Suprapubic skin (tissue), 4 donors: Measurements from ENCODE around the gene HIP1. TPM values are rescaled to one million over a fixed set of nuclear protein-coding genes. Genes with fewer than 3 reads are reported as not detected.
"Not testable (repeated sequence)": the region's sequence is repeated elsewhere in the genome, so short reads cannot be mapped to it uniquely, and the experiment has no call there.

Source experiments
- DNase-seq, 2 donors: peaks; one replicate each; pipeline ENCODE4 v3.0.0-alpha.2; 2019; ENCODE audit warnings: low spot score in 2 of 2
- H3K27ac ChIP-seq: fragments of 200-600 bp; sonication (generic); one replicate; pipeline ENCODE4 v1.5.1; 2019
- H3K27me3 ChIP-seq: fragments of 200-600 bp; sonication (generic); one replicate; pipeline ENCODE4 v1.5.1; 2019
- H3K36me3 ChIP-seq: fragments of 200-600 bp; sonication (generic); one replicate; pipeline ENCODE4 v1.5.1; 2019
- H3K4me1 ChIP-seq: fragments of 200-600 bp; sonication (generic); one replicate; pipeline ENCODE4 v1.5.1; 2019
- H3K4me3 ChIP-seq: fragments of 200-600 bp; sonication (generic); one replicate; pipeline ENCODE4 v1.5.1; 2019; ENCODE audit warnings: mild to moderate bottlenecking
- H3K9me3 ChIP-seq: fragments of 200-600 bp; sonication (generic); one replicate; pipeline ENCODE4 v1.5.1; 2019
- CTCF ChIP-seq, 2 donors: fragments of 200-600 bp in 1 of 2; fragments of 450-650 bp in 1 of 2; sonication (generic) in 1 of 2; IDR thresholded peaks; one replicate each; pipeline ENCODE4 v1.5.1; 2016 to 2019; ENCODE audit warnings: antibody characterized with exemption in 2 of 2, mild to moderate bottlenecking in 1 of 2, moderate library complexity in 1 of 2
- EP300 ChIP-seq: sonication (generic); formaldehyde crosslinking; IDR thresholded peaks from one replicate; pipeline ENCODE4 v1.6.1; 2017; ENCODE audit warnings: antibody characterized with exemption
- POLR2A ChIP-seq, 2 donors: fragments of 450-650 bp; IDR thresholded peaks; one replicate each; pipeline ENCODE4 v1.6.1; 2017; ENCODE audit warnings: antibody characterized with exemption in 2 of 2, mild to moderate bottlenecking in 2 of 2, moderate library complexity in 2 of 2
- POLR2AphosphoS5 ChIP-seq, 3 donors: sonication (generic); formaldehyde crosslinking; IDR thresholded peaks; one replicate each; pipeline ENCODE4 v1.6.1; 2017; ENCODE audit warnings: antibody characterized with exemption in 3 of 3
- WGBS: methylation state at CpG from one replicate; pipeline ENCODE4 v1.1.5; 2018; 5-methylcytosine and 5-hydroxymethylcytosine counted together
- total RNA-seq, 4 donors: library from RNA; depleted of rRNA; stranded (reverse); fragments of >200 nt; gene quantifications; one replicate each; pipeline ENCODE4 v1.1.0, GENCODE V29; 2016

HIP1 gene
- total RNA-seq, 4 donors from 2014 or later: 16.0 to 29.4 (median 22.3) TPM

DNA sequence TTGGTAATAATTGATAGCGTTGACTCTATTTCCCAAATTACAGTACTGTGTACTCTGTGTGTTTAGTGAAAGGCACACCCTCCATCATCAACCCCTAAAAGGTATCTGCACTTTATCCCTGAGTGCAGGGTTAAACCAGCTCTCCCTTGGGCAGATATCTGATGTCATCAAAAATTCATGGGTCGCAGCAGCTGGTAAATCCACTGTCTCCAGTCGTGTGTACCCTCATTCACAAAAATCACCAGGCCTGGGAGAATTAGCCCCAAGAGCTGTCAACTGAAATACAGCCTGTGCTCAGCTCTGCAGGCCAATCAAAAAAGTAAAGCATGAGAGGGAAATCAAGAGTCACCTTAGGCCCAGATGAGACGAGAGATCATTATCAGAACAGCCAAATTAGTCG lies 103.7 kb downstream of the HIP1 start:
- H3K9me3 ChIP-seq: no peaks in the 10 kb centered on the region
- H3K36me3 ChIP-seq: no peaks in the 10 kb centered on the region
- DNase-seq: no peak
- H3K4me3 ChIP-seq: no peak overlapping the region
- H3K27me3 ChIP-seq: no peaks in the 10 kb centered on the region
- no peak overlapping the region for H3K27ac ChIP-seq
- TF ChIP-seq POLR2A (IDR thresholded peaks at IDR 0.05): no peak
- TF ChIP-seq EP300: no peak
- no peak for TF ChIP-seq POLR2AphosphoS5 (IDR thresholded peaks at IDR 0.05)
- no peak for TF ChIP-seq CTCF (IDR thresholded peaks at IDR 0.05)
- peaks cover 21% of the 10 kb centered on the region for H3K4me1 ChIP-seq
- 80% methylated on average over 5 of the region's 5 CpGs for WGBS

DNA sequence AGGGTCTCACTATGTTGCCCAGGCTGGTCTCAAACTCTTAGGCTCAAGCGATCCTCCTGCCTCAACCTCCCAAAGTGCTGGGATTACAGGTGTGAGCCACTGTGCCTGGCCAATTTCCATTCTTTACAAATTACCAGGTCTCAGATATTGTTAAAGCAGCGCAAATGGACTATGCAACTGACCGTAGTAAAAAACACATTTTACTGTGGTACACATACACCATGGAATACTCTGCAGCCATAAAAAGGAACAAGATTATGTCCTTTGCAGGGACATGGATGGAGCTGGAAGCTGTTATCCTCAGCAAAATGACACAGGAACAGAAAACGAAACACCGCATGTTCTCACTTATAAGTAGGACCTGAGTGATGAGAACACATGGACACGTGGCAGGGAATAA lies 106.2 kb downstream of the HIP1 start:
- H3K27ac ChIP-seq, DNase-seq, H3K4me1 ChIP-seq, H3K9me3 ChIP-seq, H3K36me3 ChIP-seq, H3K27me3 ChIP-seq, H3K4me3 ChIP-seq: not testable (repeated sequence)
- 91% methylated on average over 6 of the region's 6 CpGs for WGBS

DNA sequence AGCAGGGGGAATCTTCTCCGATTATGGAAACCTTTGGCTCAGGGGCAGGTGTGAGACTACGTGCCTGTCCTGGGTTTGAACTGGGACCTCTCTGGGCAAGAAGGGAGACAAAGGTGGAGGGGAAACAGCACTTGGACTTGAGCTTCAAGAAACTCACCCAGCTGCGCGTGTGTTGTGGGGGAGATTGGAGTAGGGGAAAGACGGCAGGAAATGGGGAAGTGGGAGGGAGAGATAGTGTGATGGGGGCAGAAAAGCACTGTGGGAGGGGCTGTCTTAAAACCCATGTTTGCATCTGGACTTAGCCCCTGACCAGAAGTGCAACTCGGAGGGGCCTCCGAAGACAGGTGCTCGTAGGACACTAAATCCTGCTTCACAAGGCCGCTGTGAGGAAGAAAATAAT lies 107.0 kb downstream of the HIP1 start:
- H3K9me3 ChIP-seq: no peaks in the 10 kb centered on the region
- no peak overlapping the region for H3K27ac ChIP-seq
- no peaks in the 10 kb centered on the region for H3K36me3 ChIP-seq
- no peak for DNase-seq
- 89% methylated on average over 9 of the region's 9 CpGs for WGBS
- peaks cover 3% of the 10 kb centered on the region for H3K4me1 ChIP-seq
- H3K27me3 ChIP-seq: no peaks in the 10 kb centered on the region
- H3K4me3 ChIP-seq: no peak overlapping the region
- TF ChIP-seq POLR2AphosphoS5 (IDR thresholded peaks at IDR 0.05) (no peak), CTCF (IDR thresholded peaks at IDR 0.05) (no peak), POLR2A (IDR thresholded peaks at IDR 0.05) (no peak), EP300 (no peak)

GRCh38 chr7:75630549-75630948 lies 108.2 kb downstream of the HIP1 start:
- Histone ChIP-seq H3K27ac (no peak overlapping the region), H3K4me3 (no peak overlapping the region), H3K36me3 (no peaks in the 10 kb centered on the region), H3K4me1 (no peaks in the 10 kb centered on the region), H3K9me3 (no peaks in the 10 kb centered on the region), H3K27me3 (no peaks in the 10 kb centered on the region)
- TF ChIP-seq POLR2AphosphoS5 (IDR thresholded peaks at IDR 0.05): no peak
- TF ChIP-seq POLR2A (IDR thresholded peaks at IDR 0.05): no peak
- no peak for TF ChIP-seq CTCF (IDR thresholded peaks at IDR 0.05)
- TF ChIP-seq EP300: no peak
- no peak for DNase-seq
- 84% methylated on average over 3 of the region's 3 CpGs for WGBS

DNA sequence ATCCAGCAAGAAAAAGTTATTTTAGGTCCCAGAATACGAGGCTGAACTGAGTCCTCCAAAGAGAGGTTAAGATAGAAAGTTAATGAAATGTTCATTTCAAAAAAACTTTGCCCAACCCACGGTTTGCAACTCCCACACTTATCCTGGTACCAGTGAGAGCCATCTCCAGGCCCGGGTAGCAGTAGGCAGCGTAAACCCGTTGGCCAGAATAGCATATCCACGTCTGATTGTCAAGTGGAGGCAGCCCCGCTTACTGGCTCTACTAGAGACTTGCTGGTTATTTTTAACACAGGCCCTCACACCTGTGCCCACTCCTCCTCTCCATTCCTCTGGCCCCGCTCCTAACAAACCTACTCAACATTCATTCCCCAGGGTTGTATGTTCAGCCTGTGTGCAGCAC lies 109.7 kb downstream of the HIP1 start:
- no peaks in the 10 kb centered on the region for H3K27me3 ChIP-seq
- no peak overlapping the region for H3K27ac ChIP-seq
- no peak for DNase-seq
- H3K9me3 ChIP-seq: no peaks in the 10 kb centered on the region
- no peak overlapping the region for H3K4me3 ChIP-seq
- no peak for TF ChIP-seq EP300
- no peak for TF ChIP-seq POLR2AphosphoS5 (IDR thresholded peaks at IDR 0.05)
- TF ChIP-seq POLR2A (IDR thresholded peaks at IDR 0.05): no peak
- no peak for TF ChIP-seq CTCF (IDR thresholded peaks at IDR 0.05)
- 96% methylated on average over 8 of the region's 8 CpGs for WGBS
- no peaks in the 10 kb centered on the region for H3K36me3 ChIP-seq
- no peaks in the 10 kb centered on the region for H3K4me1 ChIP-seq

DNA sequence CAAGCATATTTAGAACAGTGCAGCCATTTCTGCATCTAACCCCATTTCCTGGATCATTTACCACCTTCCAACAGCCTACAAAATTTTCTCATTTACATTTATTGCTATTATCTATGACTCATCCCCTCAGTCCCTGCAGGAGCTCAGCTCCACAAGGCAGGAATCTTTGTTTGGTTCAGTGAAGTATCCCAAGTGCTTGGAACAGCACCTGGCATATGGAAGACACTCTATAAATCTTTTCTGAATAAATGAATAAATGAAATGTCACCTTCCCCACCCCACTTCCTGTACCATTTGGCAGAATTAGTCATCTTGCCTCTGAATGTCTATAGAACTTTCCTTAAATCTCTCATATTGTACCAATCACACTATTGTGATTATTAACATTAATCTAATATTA lies 110.7 kb downstream of the HIP1 start:
- no peak for DNase-seq
- Histone ChIP-seq H3K9me3 (no peaks in the 10 kb centered on the region), H3K27me3 (no peaks in the 10 kb centered on the region), H3K4me1 (peaks cover 4% of the 10 kb centered on the region), H3K4me3 (no peak overlapping the region), H3K27ac (no peak overlapping the region), H3K36me3 (no peaks in the 10 kb centered on the region)
- TF ChIP-seq POLR2A (IDR thresholded peaks at IDR 0.05): no peak
- TF ChIP-seq CTCF (IDR thresholded peaks at IDR 0.05): no peak
- no peak for TF ChIP-seq EP300
- TF ChIP-seq POLR2AphosphoS5 (IDR thresholded peaks at IDR 0.05): no peak
